ENCODE data around the gene ULBP2. TPM values are rescaled to one million over a fixed set of nuclear protein-coding genes. Genes with fewer than 3 reads are reported as not detected.

The ULBP2 gene
- total RNA-seq, 2 donors from 2014 or later = 0.26 TPM; not detected in 1

DNA sequence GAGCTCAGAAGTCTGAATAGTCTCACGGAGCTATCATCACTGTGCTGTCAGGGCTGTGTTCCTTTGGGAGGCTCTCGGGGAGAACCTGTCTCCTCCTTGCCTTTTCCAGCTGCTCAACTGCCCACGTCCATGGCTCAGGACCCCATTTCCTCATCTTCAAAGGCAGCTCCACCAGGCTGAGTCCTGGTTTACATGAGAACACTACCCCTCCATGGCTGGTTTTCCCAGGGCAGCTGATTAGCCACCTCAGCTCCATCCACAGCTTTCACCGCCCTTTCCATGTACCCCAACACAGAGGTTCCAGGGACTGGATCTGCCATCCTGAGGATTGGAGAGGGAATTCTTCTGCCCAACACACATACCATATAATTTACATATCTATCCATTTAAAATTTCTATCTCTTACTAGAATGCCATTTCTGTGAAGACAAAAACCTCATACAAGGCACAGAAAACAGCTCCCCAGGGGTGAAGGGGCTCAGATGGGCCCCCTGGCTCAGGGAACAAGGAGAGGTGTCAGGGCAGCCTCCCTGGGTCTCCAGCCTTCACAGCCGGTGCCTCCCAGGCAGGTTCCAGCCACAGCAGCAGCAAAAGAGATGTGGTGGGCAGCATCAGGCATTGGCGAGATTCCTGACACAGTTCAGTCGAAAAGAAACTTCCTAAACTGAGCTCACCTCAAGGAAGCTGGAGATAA, 41.7 kb upstream of the ULBP2 start:
- Histone ChIP-seq H3K9me3 (no peaks in the 10 kb centered on the region), H3K4me1 (peaks cover 8% of the 10 kb centered on the region), H3K27me3 (no peaks in the 10 kb centered on the region), H3K4me3 (no peak overlapping the region), H3K27ac (no peak overlapping the region), H3K36me3 (replicated peaks in 1 of 2; ENCODE audit: insufficient read depth in 1 of 2, low read depth in 2 of 2) (no peaks in the 10 kb centered on the region)
- DNase-seq = no peak
- WGBS, 2 donors = 81 to 83% methylated on average over 7 of the region's 7 CpGs
- ATAC-seq = no peak
- intact Hi-C loops (cut with DNase I) = no loop called here
- TF ChIP-seq, protein P1, sequence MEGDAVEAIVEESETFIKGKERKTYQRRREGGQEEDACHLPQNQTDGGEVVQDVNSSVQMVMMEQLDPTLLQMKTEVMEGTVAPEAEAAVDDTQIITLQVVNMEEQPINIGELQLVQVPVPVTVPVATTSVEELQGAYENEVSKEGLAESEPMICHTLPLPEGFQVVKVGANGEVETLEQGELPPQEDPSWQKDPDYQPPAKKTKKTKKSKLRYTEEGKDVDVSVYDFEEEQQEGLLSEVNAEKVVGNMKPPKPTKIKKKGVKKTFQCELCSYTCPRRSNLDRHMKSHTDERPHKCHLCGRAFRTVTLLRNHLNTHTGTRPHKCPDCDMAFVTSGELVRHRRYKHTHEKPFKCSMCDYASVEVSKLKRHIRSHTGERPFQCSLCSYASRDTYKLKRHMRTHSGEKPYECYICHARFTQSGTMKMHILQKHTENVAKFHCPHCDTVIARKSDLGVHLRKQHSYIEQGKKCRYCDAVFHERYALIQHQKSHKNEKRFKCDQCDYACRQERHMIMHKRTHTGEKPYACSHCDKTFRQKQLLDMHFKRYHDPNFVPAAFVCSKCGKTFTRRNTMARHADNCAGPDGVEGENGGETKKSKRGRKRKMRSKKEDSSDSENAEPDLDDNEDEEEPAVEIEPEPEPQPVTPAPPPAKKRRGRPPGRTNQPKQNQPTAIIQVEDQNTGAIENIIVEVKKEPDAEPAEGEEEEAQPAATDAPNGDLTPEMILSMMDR (IDR thresholded peaks at IDR 0.05) = no peak
- TF ChIP-seq POLR2A (IDR thresholded peaks at IDR 0.05) = no peak

DNA sequence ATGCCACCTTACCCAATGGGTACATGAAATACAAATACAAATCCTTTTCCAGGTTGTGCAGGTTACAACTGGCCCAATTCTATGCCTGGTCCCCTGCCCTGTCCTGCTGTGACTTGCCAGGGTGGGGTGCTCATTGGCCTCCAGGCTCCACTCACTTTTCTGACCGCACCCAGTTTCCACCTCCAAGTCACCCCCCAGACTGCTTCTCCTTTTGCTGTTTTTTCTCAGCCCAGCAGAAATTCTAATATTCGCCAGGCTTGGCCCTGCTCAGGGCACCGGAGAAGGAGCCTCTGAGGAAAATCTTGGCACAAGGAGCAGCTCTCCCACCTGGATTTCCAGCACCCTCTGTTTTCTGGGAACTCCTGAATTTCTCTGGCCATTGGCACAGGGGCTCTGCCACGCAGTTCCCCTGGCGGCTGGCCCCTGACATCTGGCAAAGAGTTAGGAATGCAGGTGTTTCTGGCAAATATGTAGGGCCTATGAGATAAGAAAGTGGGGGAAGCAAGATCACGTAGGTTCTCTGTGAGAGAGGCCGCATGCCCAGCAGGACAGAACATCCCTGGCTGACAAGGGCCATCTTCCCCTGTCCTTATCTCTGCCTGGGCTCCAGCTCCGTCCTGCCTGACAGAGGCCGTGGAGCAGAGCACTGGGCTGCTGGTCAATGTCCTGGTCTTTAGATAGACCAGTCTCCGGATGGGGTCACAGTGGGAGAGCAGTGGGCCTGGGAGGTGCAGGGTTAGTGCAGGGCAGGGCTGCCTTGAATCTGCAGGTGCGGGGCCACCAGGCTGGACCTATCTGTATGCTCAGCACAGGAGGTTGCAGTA, 41.0 kb upstream of the ULBP2 start:
- DNase-seq = no peak
- no peak overlapping the region for H3K4me3 ChIP-seq
- H3K4me1 ChIP-seq = peaks cover under 1% of the 10 kb centered on the region
- intact Hi-C loops (cut with DNase I) = no loop called here
- TF ChIP-seq POLR2A (IDR thresholded peaks at IDR 0.05) = no peak
- TF ChIP-seq, protein P1 (IDR thresholded peaks at IDR 0.05) = no peak
- no peak overlapping the region for H3K27ac ChIP-seq
- no peaks in the 10 kb centered on the region for H3K36me3 ChIP-seq (replicated peaks in 1 of 2; ENCODE audit: insufficient read depth in 1 of 2, low read depth in 2 of 2)
- no peaks in the 10 kb centered on the region for H3K9me3 ChIP-seq
- H3K27me3 ChIP-seq = no peaks in the 10 kb centered on the region
- ATAC-seq = no peak
- WGBS, 2 donors = 79 to 81% methylated on average over 9 to 11 of the region's 11 CpGs

DNA sequence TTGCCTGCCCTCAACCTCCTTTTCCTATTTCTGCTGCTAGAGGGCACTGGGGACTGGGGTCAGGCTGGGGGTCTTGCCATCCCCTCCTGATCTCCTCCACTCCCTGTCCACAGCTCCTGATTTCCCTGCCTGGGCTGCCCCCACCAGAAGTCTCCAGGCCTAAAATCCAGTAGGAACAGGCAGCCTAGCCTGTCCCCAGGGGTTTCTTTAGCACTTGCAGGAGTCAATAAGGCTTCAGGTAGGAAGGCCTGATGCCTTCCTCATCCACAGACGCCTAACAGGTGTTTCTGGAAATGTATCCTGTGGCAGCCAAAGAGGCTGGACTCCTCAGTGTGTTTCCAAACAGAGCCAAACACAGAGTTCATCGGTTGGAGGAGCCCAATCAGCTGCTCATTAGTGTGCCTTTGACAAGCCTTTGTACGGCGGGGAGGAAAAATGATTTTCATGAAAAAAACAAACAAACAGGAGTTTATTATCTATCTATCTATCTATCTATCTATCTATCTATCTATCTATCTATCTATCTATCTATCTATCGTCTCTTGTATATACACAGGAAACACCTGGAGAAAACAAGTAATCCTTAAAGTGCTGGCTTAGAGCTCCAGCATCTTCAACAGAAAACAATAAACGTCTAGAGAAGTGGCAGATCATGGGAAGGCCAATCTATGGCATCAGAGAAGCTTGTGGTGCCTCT, 40.2 kb upstream of the ULBP2 start:
- DNase-seq = no peak
- no peak for ATAC-seq
- TF ChIP-seq, protein P1 (IDR thresholded peaks at IDR 0.05) = no peak
- no peak for TF ChIP-seq POLR2A (IDR thresholded peaks at IDR 0.05)
- H3K4me3 ChIP-seq = no peak overlapping the region
- intact Hi-C loops (cut with DNase I) = no loop called here
- no peaks in the 10 kb centered on the region for H3K36me3 ChIP-seq (replicated peaks in 1 of 2; ENCODE audit: insufficient read depth in 1 of 2, low read depth in 2 of 2)
- no peak overlapping the region for H3K27ac ChIP-seq
- no peaks in the 10 kb centered on the region for H3K9me3 ChIP-seq
- WGBS, 2 donors = 80 to 82% methylated on average over 6 of the region's 6 CpGs
- no peaks in the 10 kb centered on the region for H3K27me3 ChIP-seq
- no peaks in the 10 kb centered on the region for H3K4me1 ChIP-seq

DNA sequence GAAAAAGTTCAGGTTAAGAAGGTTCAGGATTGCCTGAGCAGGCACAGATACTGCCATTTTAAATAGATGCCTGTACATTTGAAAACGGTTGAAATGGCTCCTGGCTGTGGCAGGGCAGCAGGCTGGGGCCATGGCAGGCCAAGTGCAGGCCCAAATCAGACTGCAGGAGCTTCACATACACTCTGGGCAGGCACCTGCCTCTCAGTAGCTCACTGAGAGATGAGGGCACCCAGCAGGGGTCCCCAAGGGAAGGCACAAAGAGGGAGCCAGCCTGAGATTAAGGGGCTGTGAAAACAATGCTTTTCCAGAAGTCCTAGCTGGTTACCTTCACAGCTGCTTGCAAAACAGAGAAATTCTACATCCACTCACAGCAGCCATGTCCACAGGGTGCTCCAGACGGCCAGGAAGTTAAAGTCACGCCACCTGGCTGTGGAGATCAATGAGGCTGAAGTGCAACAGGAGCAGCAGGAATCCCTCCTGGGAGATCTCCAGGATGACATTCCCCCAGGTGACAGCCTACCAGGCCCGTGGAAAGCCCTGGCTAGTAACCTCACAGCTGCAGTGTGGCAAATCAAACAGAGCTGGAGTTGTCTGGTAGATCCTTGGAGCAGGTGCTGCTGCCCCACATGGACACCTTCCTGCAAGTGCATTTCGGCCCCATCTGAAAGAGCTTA, 37.7 kb upstream of the ULBP2 start:
- Histone ChIP-seq H3K9me3 (no peaks in the 10 kb centered on the region), H3K27ac (no peak overlapping the region), H3K36me3 (replicated peaks in 1 of 2; ENCODE audit: insufficient read depth in 1 of 2, low read depth in 2 of 2) (no peaks in the 10 kb centered on the region), H3K4me1 (no peaks in the 10 kb centered on the region), H3K4me3 (no peak overlapping the region), H3K27me3 (no peaks in the 10 kb centered on the region)
- TF ChIP-seq, protein P1 (IDR thresholded peaks at IDR 0.05) = no peak
- no peak for TF ChIP-seq POLR2A (IDR thresholded peaks at IDR 0.05)
- ATAC-seq = no peak
- intact Hi-C loops (cut with DNase I) = no loop called here
- WGBS, 2 donors = 58 to 69% methylated on average over 5 of the region's 5 CpGs
- DNase-seq = no peak
